LHCN-M2 (cell line): ENCODE measurements around the gene RPP40. TPM values are rescaled to one million over a fixed set of nuclear protein-coding genes. Genes with fewer than 3 reads are reported as not detected.
A peak's percentile ranks its signal among the peaks of the same experiment; 100 is the strongest.
"Not testable (repeated sequence)": the region's sequence is repeated elsewhere in the genome, so short reads cannot be mapped to it uniquely, and the experiment has no call there.

Experiments used
- DNase-seq: peaks from one replicate; pipeline ENCODE4 v3.0.0-alpha.2; 2012; ENCODE audit warnings: low read depth
- total RNA-seq: library from RNA; depleted of rRNA; stranded (reverse); fragments of >200 nt; gene quantifications from 2 replicates; pipeline ENCODE4 v1.2.3, GENCODE V29; 2014

Gene RPP40
- total RNA-seq, 1 experiment from 2014 or later, result 38.6 TPM

- no peak for DNase-seq
Observed at GRCh38 chr6:5020142-5020541, 16.3 kb upstream of the RPP40 start.

GRCh38 chr6:5014072-5014561 is 10.3 kb upstream of the RPP40 start:
- no peak for DNase-seq

- no peak for DNase-seq
Observed at GRCh38 chr6:5012519-5012918, 8.7 kb upstream of the RPP40 start.

GRCh38 chr6:5011346-5011745 is 7.5 kb upstream of the RPP40 start:
- DNase-seq, result no peak

- peak; percentile 5 for DNase-seq
Observed at GRCh38 chr6:5007531-5007930, 3.7 kb upstream of the RPP40 start.

- no peak for DNase-seq
Observed at GRCh38 chr6:5006222-5006621, 2.4 kb upstream of the RPP40 start.

- not testable (repeated sequence) for DNase-seq
Observed at GRCh38 chr6:5005038-5005433, 1.2 kb upstream of the RPP40 start.

- peak; percentile 1 for DNase-seq
Observed at GRCh38 chr6:5004373-5005037, 668 bp upstream of the RPP40 start.

- no peak for DNase-seq
Observed at GRCh38 chr6:4999586-4999985, 4.3 kb downstream of the RPP40 start.

- DNase-seq, result no peak
Observed at GRCh38 chr6:4997862-4998261, 6.0 kb downstream of the RPP40 start.

GRCh38 chr6:4994741-4995140 is 9.1 kb downstream of the RPP40 start:
- DNase-seq, result no peak

GRCh38 chr6:4987432-4987831 is 16.4 kb downstream of the RPP40 start:
- no peak for DNase-seq

- no peak for DNase-seq
Observed at GRCh38 chr6:4986999-4987398, 16.8 kb downstream of the RPP40 start.

GRCh38 chr6:4983322-4983721 is 20.5 kb downstream of the RPP40 start:
- no peak for DNase-seq

- no peak for DNase-seq
Observed at GRCh38 chr6:4981761-4982160, 22.1 kb downstream of the RPP40 start.

GRCh38 chr6:4979426-4979825 is 24.4 kb downstream of the RPP40 start:
- no peak for DNase-seq

- DNase-seq, result no peak
Observed at GRCh38 chr6:4977468-4977867, 26.4 kb downstream of the RPP40 start.

GRCh38 chr6:4975506-4975905 is 28.3 kb downstream of the RPP40 start:
- no peak for DNase-seq

GRCh38 chr6:4974962-4975361 is 28.9 kb downstream of the RPP40 start:
- no peak for DNase-seq

GRCh38 chr6:4973982-4974745 is 29.7 kb downstream of the RPP40 start:
- DNase-seq, result peak; percentile 18

- DNase-seq, result no peak
Observed at GRCh38 chr6:4973415-4973814, 30.4 kb downstream of the RPP40 start.

GRCh38 chr6:4972438-4972837 is 31.4 kb downstream of the RPP40 start:
- no peak for DNase-seq

GRCh38 chr6:4971851-4972250 is 32.0 kb downstream of the RPP40 start:
- no peak for DNase-seq
